HTERT RPE-1 (cell line): ENCODE data around the gene MICAL3.

Source experiments
- in situ Hi-C: fragments of 300-500 bp; cut with MboI; formaldehyde crosslinking; loops from 4 replicates; pipeline ENCODE4 v1.14.3; 2020; ENCODE audit warnings: low sequenced_read_pairs

The MICAL3 gene

DNA sequence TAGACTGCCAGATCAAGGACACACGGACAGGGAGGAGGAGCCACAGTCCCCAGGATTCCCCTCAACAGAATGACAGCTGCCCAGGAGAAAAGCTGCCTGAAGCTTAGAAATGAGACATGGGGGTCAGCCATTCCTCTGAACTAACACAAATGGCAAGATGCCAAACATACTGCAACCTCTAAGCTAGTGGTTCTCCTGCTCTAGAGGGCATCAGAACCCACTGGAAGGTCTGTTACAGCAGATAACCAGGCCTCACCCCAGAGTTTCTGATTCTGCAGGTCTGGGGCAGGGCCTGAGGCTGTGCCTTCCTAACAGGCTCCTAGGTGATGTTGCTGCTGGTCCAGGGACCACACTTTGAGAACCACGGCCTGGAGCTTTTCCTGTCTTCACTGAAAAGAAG is 221.5 kb downstream of the MICAL3 start:
- in situ Hi-C loops, result no loop called here

DNA sequence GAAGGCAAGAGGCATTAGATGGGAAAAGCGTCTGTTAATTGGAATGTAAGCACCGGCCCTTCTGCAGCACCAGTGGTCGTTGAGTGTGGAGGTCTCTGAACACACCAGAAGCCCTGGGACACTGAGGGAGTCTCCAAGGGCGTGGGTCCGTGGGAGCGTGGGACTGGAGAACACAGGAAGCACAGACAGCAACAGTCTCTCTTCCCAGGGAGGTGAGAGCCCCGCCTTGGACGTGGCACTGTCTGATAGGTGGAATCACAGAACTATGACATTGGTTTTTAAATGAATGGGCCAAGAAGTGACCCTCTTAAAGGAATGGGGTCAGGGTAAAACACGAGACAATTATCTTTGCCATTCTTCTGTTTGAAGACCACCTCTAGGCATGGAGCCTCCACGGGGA is 221.9 kb downstream of the MICAL3 start:
- in situ Hi-C loops, result no loop called here

DNA sequence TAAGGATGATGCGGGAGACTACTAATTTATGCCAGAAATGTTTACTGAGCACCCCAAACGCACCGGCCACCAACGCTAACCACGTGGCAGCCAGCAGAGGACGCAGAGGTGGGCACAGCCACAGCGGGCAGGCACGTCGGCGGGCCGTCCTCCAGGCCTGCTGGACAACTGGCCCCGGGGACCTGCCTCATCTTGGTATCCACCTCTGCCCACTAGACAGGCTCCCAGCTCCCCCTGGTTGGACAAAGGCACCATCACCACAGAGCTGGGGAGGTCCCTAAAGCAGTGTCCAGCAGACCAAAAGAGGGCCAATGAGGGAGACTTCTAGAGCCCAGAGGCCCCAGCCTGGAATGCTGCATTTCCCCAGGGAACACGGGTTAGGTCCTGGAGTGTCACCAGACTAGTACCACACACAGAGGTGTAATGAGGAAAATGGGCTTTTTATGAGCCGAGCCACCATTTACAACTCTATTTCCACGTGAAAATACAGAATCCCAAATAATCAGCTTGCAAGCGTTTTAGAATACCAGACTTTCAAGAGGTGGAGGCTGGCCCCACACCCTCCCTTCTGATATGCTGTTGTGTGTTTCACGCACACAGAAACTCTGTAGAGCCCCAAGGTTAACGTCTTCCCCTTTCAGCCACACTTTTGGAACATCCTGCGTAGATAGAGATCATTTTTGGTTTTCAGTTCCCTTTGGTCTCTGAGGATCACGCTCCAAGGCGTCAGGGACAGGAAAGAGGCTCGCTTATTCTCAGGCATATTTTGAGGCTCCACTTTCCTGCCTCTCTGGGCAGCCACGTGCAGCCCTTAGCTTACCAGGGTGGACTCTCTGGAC is 226.4 kb downstream of the MICAL3 start:
- in situ Hi-C loops, result no loop called here

DNA sequence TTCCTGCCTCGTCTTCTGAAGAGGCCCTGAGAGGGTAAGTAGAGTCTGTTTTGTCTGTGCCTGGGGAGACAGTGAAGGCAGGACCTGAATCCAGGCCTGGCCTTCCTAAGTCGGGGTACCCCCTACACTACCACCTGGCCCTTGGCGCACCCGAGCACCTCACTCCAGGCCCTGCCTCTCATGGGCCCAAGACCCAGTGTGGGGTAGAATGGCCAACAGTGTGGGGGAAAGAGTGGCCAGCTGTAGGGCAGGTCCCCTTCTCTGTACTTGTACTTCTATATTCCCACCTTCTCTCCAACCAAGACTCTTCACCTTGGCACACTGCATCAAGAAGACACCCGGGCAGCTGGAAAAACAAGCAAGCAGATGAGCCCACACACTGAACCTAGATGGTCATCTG is 227.7 kb downstream of the MICAL3 start:
- in situ Hi-C loops, result no loop called here

DNA sequence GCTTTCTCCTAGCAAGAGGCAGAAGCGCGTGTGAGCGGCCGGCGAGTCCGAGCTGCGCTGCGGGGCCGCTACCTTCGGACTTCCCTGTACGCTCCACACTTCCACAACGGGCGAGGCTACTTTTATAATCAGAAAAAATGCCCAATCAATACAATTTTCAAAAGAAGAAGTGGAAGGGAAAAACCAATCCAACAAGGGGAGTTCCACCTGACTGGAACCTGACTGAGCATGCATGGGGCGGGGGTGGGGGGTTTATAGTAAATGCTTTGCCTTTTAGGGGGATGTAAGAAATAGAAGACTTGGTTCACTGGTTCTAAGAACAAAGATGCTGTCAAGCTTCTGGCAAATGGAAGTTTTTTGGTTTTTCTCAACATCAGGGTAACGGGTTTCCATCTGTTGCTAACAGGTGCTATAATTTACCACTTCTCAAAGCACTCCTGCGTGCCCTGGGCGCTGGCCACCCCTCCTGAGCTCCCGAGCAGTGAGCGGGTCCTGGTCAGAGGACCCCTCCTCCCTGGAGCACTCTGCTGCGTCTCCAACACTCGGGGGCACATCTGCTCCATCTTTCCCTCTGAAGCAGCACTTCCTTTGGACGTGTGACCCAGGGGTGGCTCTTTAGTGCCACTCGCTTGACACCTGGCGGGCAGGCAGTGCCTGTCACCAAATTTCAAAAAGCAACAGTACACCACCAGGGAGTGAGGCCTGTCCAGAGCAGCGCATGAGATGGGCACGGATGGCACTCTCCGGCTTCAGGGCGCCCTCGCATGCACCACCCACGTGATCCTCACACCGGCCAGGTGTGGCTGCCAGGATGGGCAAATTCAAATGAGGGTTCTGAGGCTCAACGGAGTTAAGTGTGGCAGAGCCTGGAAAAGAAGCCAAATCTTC is 228.5 kb downstream of the MICAL3 start:
- in situ Hi-C loops, result no loop called here

DNA sequence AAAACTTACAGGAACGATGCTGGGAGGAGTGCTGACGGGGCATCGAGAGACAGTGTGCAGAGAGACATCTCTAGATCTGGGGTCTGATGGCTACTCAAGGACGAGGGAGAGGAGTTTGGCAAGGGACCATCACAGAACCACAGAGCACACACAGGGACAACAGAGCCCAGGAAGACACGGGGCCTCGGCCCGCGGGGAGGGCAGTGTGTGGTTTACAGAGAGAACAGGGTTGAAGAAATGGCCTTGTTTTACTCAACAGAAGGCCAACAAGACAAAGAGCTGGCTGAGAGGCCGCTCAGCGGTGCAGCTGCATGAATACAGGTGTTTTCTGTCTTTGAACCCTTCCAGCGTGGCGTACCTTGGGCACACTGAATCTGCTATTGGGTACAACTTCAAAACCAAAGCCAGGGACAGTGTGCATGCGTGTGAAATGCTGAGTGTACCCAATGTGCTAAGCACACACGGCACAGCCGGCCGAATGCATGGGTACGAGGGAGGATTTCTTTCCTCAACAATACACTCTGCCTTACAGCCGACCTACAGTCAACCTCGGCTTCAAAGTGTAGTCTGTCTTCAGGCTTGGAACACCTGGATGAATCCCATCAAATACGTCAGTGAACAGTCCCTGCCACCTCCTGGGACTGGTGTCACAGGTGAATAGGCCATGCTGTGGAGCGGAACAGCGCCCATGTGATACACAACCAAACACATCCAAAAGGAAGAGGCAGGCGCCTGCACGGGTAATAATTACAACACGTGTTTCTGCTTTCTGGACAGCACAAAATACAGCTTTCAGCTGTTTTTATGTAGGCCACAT is 229.4 kb downstream of the MICAL3 start:
- in situ Hi-C loops, result no loop called here

DNA sequence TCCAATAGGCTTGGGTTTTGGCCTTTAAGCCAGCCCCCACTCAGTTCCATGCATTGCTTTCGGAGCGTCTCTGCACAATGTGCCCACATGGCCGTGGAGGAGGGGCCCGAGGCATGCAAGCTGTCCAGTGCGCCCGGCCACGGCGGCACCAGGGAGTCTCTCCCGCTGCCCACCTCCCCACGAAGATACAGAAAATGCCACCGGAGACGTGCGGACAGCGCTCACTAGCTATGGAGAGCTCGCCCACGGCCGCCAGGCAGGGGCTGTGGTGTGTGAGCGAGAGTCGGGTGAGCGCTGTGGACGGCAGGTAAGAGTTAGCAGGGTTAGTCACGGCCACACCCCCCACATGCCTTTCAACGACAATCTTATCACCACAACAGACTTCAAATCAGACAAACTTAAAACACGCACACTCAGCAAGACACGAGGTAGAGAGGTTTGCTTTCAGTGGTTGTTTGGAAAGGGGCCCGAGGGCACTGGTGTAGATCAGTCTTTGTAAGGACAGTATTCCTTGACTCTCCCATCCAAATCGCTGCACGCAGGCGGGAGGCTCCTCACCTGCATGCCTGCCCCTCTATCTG is 231.4 kb downstream of the MICAL3 start:
- in situ Hi-C loops, result no loop called here

DNA sequence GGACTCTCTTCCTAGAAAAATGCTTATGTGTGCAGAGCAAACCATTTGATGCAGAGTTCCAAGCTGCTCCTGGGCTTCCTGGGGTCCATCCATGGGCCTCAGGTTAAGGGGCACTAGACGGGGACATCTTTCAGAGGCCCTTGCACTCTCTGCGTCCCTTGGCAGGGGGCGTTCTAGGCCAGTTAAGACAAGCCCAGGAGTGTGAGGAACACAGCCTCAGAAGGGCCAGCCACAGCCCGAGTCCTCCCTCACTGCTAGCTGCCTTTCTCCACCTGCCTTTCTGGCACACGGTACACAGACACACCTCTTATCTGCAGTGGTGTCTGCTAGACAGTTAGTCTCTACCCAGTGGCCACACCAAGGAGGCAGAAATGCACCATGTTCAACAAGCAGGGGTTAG is 232.1 kb downstream of the MICAL3 start:
- in situ Hi-C loops, result no loop called here

DNA sequence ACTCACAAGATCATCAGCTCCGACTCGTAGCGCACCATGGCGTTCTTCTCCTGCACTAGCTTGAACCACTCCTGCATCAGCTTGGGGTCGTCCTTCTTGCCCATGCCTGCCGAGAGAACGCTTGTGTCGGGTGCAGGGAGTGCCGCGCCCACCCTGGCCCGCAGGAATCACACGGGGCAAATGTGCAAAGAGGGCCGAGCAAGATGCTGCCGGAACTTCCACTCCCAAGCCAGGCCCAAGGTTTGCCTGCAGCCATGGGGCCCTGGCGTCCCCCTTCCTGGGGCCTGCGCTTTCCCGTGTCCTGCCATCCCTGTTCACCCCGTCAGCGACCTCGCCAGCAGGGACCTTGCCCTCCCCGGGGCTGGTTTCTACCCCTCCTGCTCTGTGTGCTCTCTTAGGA is 233.2 kb downstream of the MICAL3 start:
- in situ Hi-C loops, result no loop called here

DNA sequence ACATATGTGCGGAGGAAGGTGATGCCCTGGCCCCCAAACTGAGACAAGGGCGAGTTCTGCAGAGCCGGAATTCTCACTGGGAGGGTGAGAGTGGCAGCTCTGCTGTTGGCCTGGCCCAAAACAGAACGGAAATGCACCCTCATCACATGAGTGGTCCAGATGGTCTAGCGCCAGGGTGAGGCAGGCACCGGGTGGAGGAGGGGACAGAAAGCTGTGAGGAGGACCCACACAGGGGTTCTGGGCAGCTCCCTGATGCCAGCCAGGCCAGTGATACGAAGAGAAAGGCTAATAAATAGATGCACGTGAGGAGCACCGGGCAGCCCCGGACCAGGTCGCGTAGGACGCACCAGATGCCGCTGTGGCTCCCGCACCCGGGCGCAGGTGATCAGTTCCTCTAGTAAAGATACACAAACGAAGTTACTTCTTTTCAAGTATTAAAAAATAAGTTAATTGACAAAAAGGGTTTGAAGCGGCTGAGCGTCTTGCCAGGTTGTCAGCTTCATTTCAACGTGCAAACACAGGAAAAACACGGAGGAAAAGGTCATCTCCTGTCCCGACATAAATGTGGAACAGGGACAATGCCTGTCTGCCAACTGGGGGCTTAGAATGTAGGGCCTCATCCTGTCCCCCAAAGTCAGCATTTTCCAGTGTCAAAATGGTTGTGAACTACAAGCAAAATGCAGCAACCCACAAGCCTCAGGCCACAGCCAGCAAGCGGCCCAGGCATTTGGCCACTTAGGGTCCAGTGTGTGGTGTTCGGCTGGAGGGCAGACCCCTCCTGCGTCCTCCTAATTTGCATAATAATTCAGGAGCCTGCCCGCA is 234.8 kb downstream of the MICAL3 start:
- in situ Hi-C loops, result no loop called here

DNA sequence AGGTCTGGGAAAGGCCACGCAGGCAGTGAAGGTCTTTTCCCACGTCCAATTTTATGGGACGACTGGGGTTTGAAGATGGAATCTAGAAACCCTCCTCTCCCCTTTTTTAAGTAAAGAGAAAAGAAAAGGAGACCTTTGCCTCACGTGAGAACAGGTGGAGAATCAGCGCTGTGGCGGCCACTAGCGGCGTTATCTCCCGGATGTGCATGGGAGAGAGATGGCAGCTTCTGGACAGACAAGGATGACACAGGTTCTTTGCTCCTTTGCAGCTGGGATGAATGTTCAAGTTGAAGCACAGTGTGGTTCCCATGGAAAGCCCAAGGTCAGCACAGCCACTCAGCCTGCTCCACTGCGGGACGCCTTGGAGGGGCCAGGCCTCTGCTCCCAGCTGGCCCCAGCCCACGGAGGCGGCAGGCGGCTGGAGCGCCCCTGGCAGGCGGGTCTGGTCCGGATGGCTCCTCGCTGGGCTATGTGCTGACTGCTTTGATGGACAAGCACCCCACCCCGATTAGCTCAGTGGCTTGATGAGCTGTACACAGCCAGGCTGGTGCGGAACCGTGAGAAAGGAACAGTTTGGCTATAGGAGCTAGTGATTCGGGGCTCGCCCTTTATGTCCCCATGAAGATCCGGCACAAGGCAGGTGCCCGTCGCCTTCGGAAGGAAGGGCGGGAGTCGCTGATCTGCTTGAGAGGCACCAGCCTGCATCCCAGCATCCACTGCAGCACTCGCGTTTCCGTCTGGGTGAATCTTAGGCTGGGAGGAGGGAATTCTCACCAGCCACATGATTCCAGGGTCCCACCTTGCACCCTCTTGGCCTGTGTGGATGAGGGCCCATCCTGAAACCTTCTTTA is 235.6 kb downstream of the MICAL3 start:
- in situ Hi-C loops, result no loop called here

DNA sequence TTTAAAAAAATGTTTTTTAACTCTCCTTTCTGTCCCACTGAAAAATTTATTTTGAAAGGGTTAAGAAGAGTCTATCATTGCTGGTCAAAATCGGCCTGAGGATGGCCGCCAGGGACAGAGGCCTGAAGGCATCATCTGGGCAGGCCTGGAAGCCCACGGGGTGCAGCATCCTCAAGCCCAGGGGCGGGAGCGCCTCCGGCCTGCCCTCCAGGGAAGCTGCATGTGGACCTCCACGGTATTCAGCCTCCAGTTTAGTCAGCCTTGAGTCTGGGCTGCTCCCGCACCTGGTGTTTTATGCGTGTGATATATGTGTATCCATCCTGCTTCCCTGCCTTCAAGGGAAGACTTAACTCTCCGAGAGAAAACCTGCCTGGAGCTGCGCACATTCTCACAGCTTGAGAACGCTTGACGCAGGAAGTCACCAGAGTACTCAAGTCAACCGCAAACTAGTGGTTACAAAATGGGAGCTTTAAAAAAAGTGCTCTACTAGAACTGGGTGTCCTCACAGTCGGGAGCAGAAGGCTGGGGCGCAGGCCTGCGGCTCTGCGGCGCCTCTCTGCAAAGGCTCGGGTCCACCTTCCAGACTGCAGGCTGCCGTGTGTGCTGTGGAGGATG is 236.5 kb downstream of the MICAL3 start:
- in situ Hi-C loops, result no loop called here

DNA sequence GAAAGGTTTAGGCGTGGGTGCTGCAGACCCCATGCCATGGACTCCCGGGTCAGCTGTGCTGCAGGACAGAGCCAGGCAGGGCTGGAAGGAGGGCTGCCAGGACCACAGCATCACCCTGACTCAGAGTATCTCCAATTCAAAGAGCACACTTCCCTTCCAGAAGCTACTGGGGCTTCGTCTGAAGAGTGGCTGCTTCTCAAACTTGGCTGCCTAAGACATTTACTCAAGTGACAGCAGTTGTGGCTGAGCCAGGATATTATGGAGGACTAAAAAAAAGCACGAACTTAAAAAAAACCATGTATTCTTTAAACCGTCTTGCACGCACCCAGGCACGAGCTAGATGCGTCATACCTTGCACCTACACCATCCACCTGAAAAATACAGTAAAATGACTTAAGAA is 237.1 kb downstream of the MICAL3 start:
- in situ Hi-C loops, result no loop called here

DNA sequence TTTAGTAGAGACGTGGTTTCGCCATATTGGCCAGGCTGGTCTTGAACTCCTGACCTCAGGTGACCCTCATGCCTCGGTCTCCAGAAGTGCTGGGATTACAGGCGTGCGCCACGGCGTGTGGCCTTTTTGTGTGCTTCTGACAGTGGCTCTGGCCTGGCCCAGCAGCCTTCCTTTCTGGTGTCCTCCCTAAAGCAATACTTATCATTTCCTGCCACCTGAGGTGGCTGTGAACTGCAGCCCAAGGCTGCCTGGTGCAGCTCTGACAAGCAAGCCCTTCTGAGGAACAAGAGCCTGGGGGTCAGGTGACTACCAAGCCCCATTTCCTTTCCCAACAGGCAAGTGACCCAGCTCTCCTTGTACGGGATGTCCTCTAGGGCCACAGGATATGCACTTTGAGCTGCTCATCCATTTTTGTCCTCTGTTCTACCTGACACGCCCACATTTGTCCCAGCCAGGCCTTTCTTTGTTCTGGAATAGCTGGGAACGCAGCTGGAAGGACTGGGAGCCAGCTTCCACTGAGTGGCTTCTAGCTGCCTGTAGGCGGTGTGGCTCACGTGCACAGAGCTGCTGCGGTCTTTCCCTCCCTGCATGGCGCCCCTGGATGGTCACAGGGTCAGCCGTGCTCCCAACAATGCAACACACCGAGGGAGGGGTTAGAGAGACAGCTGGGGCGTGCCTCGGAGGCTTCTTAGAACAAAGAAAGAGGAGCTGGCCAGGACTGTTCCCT is 237.8 kb downstream of the MICAL3 start:
- in situ Hi-C loops, result no loop called here

DNA sequence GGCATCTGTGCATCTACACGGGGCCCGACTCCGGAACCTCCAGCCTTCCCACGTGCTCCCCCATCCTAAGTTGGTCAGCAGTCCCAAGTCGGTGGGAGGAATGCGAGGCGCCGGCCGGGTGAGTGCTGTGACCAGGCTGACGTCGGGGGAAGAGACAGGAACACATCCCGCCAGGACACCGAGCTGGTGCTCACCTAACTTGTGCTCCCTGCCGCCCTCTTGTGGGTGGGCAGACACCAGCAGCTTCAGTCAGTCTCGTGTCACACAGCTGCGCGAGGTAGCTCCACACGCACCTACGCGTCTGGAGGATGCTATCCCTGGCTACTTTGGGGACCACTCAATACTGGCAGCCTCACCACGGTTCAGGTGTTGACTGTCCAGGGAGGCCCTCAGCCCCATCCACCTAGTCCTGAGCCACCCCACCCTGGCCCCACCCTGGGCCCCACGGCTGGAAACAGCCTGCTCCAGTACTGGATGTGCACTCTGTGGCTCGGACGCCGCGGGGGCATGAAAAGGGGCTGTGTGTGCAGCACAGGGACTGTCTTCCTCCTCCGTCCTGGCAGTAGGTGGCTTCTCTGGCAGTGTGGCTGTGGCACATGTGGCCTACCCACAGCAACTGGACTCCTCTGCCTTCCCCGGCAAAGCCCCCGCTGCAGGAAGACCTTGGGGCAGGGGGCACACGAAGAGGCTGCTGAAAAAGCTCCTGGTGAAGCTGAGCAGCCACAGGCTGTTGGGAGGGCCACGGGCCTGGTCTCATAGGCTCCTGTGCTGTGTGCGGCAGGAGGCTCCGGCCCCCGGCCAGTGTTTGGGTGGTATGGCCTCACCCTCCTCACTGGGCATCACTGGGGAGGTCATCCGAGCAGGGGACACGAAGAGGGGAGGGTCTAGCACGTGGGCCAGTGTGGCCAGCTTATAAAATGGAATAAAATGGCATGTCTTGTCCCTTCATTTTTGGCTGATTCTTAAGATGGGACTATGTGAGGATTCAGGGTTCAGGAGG is 238.9 kb downstream of the MICAL3 start:
- in situ Hi-C loops, result no loop called here

DNA sequence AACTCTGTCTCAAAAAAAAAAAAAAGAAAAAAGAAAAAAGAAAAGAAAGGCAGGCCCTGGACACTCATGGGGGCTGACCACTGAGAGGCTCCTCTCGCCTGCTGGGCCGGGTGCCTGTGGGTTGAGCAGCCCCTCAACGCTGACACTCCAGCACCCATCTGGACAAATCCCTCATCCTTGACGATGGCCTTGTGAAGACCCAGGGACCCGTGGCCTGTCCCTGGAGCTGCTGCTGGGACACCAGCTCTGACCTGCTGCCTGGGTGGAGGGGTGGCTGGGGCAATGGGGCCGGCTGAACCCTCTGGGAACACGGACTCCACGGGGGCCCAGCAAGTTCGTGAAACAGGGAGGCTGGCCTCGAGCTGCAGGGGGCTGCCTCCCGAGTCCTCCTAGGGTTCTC is 239.6 kb downstream of the MICAL3 start:
- in situ Hi-C loops, result no loop called here
